HL-60 (cell line): ENCODE data around the gene GREM1.

Source experiments
- CTCF ChIP-seq: IDR thresholded peaks from one replicate; pipeline ENCODE4 v1.5.1; 2011; ENCODE audit warnings: low read length, control low read depth, inconsistent platforms; ENCODE audit not compliant: insufficient read depth
- GABPA ChIP-seq: IDR thresholded peaks from 2 replicates; pipeline ENCODE4 v1.6.1; 2012; ENCODE audit warnings: low read depth
- POLR2AphosphoS5 ChIP-seq: IDR thresholded peaks from 2 replicates; pipeline ENCODE4 v1.6.1; 2012; ENCODE audit warnings: low read depth
- REST ChIP-seq: IDR thresholded peaks from 2 replicates; pipeline ENCODE4 v1.6.1; 2012; ENCODE audit warnings: low read depth; ENCODE audit not compliant: insufficient replicate concordance
- SPI1 ChIP-seq: IDR thresholded peaks from 2 replicates; pipeline ENCODE4 v1.6.1; 2012; ENCODE audit warnings: low read depth, mild to moderate bottlenecking, borderline replicate concordance

- no peak for TF ChIP-seq CTCF
- TF ChIP-seq POLR2AphosphoS5: no peak
- TF ChIP-seq SPI1: no peak
- TF ChIP-seq GABPA: no peak
- TF ChIP-seq REST: no peak
These were observed 13.2 kb downstream of the GREM1 start for GRCh38 chr15:32730677-32731654.
